Jurkat, Clone E6-1 (cell line): ENCODE measurements around the gene ZNF12.

Experiments used
- DNase-seq: peaks from one replicate; pipeline ENCODE4 v3.0.0-alpha.2; 2011; ENCODE audit warnings: low read depth, low spot score
- H3K4me3 ChIP-seq: 2 replicates; pipeline ENCODE4 v1.5.1; 2011; ENCODE audit warnings: mild to moderate bottlenecking, low read length, control low read depth, moderate library complexity

ZNF12 gene

DNA sequence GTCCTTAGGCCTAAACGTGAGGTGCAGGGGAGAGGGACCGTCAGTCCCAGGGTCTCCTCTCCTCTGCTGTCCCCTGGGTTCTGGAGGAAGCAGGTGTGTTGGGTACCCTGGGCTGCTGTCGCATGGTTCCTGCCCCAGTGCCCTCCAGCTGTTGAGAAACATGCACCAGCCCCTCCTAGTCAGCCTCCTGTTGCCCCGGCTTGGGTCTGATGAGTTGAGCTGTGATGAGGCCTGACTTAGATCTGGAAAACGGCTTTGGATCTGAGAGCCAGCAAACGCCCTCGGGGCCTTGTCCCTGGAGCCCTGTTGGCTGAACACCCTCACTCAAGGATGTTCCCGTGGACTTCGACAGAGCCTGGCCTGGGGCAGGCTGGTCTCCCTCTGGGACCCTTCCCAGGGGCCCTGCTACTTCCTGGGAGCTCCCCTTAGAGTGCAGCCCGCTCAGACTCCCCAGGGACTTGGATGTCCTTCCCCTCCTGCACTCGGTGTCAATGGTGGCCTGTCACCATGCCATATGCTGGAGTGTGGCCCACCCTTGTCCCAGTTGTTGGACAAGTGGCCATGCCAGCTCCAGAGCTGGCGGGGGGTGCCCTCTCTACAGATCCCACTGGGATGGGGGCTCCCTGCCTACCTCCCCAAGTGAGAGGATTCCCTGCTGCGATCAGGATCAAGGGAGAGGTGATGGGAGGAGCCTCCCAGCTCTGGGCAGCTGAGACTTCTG lies 57.3 kb downstream of the ZNF12 start:
- no peak overlapping the region for H3K4me3 ChIP-seq
- no peak for DNase-seq

DNA sequence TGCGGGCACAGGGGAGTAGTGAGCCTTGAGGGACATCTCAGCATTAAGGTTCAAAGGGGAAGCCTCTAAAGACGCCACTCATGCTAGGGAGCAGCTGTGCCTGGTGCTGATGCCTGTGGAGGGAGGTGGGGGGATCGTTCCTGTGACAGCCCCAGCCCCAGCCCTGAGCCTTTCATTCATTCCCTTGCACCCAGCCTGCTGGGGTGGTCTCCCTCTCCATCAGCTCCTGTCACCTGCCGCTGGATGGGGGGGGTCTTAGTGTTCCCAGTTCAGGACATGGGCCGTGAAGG lies 58.0 kb downstream of the ZNF12 start:
- DNase-seq = no peak
- no peak overlapping the region for H3K4me3 ChIP-seq

DNA sequence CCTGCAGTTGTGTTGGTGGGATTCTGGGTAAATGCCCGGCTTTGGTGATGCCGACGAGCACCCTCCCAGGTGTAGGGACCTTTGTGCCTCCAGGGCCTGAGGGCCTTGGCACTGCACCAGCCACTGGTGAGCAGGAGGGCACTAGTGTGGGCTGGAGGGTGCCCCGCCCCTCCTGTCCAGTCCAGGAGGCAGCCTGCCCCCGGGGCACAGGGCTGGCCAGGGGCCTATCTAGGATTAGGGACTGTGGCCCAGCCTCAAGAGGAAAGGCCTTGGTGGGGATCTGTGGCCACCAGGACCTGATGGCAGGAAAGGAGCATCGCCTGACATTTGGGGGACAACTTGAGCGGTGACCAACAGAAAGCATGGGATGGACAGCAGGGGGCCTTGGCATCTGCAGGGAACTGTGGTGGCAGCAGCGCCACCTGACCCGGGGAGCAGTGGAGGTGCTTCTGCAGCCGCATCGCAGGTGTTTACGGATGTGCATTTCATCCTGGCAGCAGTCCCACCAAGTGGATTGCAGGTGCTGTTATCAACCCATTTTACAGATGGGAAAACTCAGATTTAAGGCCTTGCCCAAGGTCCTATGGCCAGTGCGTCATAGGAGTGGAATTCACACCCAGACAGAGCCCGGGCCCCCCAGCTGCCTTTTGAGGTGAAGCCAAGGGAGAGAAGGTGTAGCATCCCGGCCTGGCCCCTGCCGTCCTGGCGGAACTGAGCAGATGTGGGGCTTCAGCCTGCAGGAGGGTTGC lies 58.5 kb downstream of the ZNF12 start:
- DNase-seq = no peak
- no peak overlapping the region for H3K4me3 ChIP-seq

DNA sequence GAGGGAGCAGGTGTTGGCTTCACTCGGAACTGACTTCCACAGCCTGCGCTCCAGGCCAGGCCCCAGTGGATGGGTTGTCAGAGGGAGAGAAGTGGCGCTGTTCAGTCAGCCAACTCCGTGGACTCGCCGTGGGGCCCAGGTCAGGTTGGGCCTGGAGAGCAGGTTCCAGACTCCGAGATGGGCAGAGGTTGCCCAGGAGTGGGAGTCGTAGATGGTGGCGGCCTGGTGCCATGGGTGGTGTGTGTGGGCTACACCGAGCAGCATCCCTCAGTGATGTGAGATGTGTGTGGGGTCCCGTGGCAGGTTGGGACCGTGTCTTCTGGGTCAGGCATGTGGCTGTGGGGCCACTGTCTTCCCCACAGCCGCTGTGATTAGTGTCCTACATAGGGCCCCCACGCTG lies 59.2 kb downstream of the ZNF12 start:
- DNase-seq = no peak
- H3K4me3 ChIP-seq = no peak overlapping the region

DNA sequence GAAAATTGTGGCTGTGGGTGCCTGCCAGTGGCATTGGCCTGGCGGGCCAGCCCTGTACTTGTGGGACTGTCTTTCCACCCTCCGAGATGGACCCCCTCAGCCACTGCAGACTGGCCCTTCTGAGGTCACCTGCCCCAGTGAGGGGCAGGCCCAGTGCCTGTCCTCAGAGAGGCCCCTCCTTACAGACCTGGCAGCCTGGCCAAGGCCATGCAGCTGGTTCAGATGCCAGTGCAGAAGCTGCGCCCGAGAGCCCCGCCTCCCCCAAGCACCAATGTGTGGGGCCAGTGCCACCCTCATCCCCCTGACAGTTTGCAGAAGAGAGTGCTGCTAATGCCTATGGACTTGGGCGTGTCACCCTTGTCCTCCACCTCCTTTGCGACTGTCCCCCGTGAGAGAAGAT lies 59.7 kb downstream of the ZNF12 start:
- DNase-seq = no peak
- no peak overlapping the region for H3K4me3 ChIP-seq

DNA sequence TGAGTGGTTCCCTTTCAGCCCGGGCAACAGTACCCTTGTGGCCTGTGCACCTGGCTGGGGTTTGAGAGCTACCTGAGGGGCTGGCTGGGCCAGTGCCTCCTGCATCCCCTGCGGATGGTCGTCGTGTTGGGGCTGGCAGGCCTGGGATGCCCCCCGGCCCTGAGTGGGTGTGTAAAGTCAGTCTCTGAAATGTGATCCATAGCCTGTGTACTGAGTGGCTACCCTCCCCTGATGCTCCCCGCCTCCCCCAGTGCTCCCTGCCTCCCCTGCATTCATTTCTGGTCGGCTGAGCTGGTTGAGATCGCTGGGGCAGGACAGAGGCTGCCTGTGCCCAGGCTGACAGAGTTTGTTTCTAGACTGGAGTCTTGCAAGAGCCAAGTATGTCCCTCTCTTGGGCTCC lies 60.3 kb downstream of the ZNF12 start:
- no peak overlapping the region for H3K4me3 ChIP-seq
- no peak for DNase-seq

DNA sequence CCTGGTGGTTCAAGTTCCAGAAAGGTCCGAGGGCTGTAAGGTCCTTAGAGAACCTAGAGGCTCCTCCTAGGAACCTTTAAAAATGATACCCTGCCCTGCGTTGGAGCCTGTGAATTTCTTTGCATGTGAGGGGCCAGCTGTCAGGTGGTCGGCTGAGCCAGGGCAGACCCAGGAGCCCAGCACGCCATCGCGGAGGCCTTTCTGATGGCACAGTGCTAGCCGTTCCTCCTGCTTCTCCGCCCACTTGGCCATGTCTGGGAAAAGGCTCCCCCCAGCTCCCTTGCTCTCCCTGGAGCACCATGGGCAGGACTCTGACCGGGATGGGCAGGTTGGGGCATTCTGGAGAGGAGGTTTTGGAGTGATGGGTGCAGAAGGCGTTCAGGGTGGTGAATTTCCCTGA lies 62.0 kb downstream of the ZNF12 start:
- H3K4me3 ChIP-seq = no peak overlapping the region
- DNase-seq = no peak

DNA sequence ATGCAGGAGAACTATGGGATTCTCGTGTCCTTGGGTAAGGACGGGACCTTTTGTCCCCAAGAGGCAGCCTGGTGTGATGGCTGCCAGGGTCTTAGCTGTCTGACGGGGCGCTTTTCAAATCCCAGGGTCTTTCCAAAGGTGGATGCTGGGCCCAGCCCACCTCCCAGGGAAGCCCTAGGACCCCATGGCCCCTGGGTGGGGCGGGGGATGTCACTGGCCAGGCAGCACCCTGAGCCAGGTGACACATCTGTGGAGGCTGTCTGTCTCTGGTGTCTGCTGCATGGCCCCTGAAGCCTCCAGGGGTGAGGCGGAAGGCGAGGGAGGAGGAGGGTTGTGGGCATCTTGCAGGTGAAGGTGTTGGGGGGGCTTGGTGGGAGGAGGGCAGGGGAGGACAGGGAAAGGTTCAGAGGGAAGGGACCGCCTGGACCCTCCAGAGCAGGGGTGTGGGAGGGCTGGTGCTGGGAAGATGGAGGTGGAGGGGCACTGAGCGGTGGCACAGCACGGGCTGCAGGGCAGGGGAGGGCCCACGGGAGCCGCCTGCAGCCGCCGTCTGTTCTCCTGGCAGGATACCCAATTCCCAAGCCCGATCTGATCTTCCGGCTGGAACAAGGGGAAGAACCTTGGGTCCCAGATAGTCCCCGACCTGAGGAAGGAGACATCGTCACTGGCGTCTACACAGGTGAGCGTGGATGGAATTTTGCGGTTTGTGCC lies 62.7 kb downstream of the ZNF12 start:
- H3K4me3 ChIP-seq = no peak overlapping the region
- DNase-seq = no peak

DNA sequence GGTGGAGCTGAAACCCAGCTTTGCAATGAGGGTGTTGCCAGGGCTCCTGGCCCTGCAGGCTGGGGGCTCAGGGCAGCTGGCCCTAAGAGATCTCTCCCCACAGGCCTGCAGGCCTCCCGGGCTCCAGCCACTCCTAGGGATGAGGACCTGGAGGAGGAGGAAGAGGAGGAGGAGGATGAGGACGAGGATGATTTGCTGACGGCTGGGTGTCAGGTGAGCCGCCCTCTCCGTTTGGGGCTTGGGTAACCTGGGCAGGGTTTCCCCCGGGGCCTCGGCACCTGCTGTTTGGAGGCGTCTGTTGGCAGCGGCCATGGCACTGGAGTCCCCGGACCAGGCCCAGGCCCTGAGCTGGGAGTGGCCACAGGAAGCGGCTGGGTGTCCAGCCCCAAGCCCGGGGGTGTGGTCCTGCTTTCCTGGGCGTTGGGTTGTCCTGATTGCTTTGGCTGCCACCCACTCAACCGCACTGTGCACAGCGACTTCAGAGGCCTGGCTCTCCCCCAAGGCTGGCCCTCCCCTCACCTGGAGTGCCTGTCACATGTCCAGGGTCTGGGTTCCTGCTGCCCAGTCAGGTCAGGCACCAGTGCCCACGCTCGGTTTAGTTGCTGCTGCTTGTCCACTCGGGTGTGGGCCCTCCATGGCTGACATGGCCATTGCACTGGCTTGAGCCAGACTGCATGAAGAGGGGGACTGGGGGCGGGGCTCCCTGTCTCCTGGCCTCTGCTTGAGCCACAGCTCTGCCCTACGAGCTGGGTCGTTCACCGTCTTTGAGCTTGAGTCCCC lies 63.7 kb downstream of the ZNF12 start:
- DNase-seq = no peak
- H3K4me3 ChIP-seq = no peak overlapping the region

DNA sequence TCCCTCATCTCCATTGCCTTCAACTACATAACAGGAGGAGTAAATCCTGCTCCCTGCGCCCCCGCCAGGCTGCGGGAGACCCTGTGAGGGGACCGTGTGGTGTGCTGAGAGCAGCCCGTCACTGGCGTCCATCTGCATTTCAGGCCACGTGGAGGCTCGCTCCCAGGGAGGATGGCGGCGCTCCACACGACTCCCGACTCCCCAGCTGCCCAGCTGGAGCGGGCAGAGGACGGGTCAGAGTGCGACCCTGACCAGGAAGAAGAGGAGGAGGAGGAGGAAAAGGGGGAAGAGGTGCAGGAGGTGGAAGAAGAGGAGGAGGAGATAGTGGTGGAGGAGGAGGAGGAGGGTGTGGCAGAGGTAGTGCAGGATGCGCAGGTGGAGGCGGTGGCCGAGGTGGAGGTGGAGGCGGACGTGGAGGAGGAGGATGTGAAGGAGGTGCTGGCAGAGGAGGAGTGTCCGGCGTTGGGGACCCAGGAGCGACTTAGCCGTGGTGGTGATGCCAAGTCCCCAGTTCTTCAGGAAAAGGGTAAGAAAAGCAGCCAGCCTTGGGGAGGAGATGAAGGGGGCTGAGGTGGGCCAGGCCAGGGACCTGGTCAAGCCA lies 64.4 kb downstream of the ZNF12 start:
- H3K4me3 ChIP-seq = no peak overlapping the region
- no peak for DNase-seq

DNA sequence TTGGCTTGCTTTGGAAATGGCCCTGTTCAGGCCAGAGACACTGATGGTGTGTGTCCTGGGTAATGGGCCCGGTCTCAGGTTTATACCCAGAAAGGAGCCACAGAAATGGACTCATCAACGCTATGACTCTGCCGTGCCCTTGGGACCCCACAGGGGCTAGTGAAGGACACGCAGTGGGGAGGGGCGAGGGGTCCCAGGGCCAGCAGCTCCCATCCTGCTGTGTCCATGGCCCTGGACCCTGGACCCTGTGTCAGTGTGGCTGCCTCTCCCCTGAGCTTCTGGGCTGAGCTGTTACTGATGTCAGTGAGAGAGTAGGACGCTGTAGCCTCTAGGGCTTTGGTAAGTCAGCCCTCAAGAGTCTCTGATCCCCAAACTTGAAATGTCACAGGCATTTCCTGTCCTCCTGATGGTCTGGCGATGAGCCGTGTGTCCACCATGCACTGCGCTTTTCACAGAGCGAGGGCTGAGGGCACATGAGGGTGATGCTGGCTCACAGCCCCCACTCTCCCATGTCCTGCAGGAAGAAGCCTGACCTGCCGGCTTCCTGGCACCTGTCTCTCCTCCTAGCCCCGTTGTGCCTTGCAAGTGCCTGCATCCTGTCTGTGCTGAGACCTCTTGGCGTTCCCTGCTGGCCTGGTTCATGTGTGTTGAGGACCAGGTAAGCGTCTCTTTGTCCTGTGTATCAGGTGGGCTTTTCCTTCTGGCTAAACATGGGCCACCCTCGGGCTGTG lies 65.3 kb downstream of the ZNF12 start:
- no peak overlapping the region for H3K4me3 ChIP-seq
- DNase-seq = no peak

DNA sequence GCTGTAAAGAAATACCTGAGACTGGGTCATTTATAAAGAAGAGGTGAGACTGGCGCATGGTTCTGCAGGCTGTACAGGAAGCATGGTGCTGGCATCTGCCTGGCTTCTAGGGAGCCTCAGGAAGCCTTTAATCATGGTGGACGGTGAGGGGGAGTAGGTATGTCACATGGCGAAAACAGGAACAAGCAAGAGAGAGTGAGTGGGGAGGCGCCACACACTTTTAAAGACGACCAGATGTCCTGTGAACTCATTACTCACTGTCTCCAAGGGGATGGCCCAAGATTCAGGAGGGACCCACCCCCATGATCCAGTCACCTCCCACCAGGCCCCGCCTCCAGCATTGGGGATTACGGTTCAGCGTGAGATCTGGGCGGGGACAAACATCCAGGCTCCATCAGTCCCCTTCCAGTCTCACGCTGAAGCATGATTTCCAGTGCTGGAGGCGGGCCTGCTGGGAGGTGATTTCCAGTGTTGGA lies 66.5 kb downstream of the ZNF12 start:
- no peak for DNase-seq
- H3K4me3 ChIP-seq = no peak overlapping the region

DNA sequence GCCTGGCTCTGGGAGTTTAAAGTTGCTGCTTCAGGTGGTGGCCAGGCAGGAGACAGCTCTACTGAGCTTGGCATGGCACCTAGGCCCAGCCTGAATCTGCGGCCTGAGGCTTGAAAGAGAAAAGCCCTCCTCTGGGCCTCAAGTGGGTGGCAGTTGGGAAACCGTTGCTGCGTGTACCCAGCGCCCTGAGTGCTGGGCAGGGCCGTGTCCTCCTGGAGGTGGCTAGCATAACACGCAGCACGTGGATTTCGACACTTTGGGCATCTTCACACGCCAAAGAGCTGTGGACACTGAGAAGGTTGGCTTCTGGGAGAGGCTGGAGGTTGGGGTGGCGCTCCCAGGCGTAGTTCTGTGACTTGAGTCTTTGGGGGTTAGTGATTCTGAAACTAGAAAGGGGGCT lies 67.1 kb downstream of the ZNF12 start:
- DNase-seq = no peak
- no peak overlapping the region for H3K4me3 ChIP-seq

DNA sequence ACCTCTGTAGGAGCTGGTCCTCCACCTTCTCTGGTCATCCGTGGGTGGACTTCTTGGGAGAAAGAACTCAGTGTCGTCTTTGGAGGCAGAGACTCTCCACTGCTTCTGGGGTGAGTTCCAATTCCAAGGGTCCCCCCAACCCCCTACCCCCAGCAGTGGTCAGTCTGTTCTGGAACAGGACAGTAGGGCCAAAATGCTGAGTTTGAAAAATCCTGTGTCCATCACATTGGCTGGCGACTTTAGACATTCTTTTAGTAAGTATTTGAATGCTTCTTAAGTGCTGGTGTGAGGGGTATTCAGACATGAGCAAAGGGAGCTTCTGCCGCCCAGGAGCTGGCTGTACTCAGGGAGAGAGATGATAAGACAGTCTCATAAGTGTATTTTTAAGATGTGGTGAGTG lies 67.7 kb downstream of the ZNF12 start:
- H3K4me3 ChIP-seq = no peak overlapping the region
- DNase-seq = no peak
